ENCODE measurements around the gene CXCL8. TPM values are rescaled to one million over a fixed set of nuclear protein-coding genes. Genes with fewer than 3 reads are reported as not detected.
"Not testable (repeated sequence)": the region's sequence is repeated elsewhere in the genome, so short reads cannot be mapped to it uniquely, and the experiment has no call there.

CXCL8 gene
- 4.5 and 12.3 TPM in 2 replicates for total RNA-seq (2014; rRNA removed; shearing (Covaris generic); ENCODE audit: low replicate concordance)

GRCh38 chr4:73740353-73740778 is at the start of gene CXCL8:
Gene CXCL8, plus strand, starts transcription at chr4:73740569. Its CDS starts 90 bp downstream, at chr4:73740659.
- no peak within 1 kb of the TSS for H3K4me3 ChIP-seq
- peak; percentile 76 for DNase-seq
- no peaks in the 10 kb centered on the region for H3K27me3 ChIP-seq
- no peaks in the 10 kb centered on the region for H3K9me3 ChIP-seq
- H3K36me3 ChIP-seq: no peaks in the 10 kb centered on the region; the same call in 1 of the 2 replicates

- not testable (repeated sequence) for H3K9me3 ChIP-seq, H3K4me3 ChIP-seq, H3K36me3 ChIP-seq, H3K27me3 ChIP-seq, DNase-seq
Observed at GRCh38 chr4:73691201-73691600, 49.2 kb upstream of the CXCL8 start.

- Histone ChIP-seq H3K27me3 (no peaks in the 10 kb centered on the region), H3K9me3 (no peaks in the 10 kb centered on the region), H3K36me3 (no peaks in the 10 kb centered on the region), H3K4me3 (no peak overlapping the region)
- DNase-seq: no peak
Observed at GRCh38 chr4:73691759-73692158, 48.6 kb upstream of the CXCL8 start.

- DNase-seq: no peak
- no peaks in the 10 kb centered on the region for H3K27me3 ChIP-seq
- no peak overlapping the region for H3K4me3 ChIP-seq
- no peaks in the 10 kb centered on the region for H3K9me3 ChIP-seq
- H3K36me3 ChIP-seq: no peaks in the 10 kb centered on the region
Observed at GRCh38 chr4:73692254-73692653, 48.1 kb upstream of the CXCL8 start.

- DNase-seq: no peak
- H3K27me3 ChIP-seq: no peaks in the 10 kb centered on the region
- H3K9me3 ChIP-seq: no peaks in the 10 kb centered on the region
- H3K36me3 ChIP-seq: no peaks in the 10 kb centered on the region
- H3K4me3 ChIP-seq: no peak overlapping the region
Observed at GRCh38 chr4:73692701-73693100, 47.7 kb upstream of the CXCL8 start.

- Histone ChIP-seq H3K36me3 (no peaks in the 10 kb centered on the region), H3K27me3 (no peaks in the 10 kb centered on the region), H3K4me3 (no peak overlapping the region), H3K9me3 (no peaks in the 10 kb centered on the region)
- no peak for DNase-seq
Observed at GRCh38 chr4:73693811-73694210, 46.6 kb upstream of the CXCL8 start.

GRCh38 chr4:73698217-73698616 is 42.2 kb upstream of the CXCL8 start:
- Histone ChIP-seq H3K4me3 (no peak overlapping the region), H3K27me3 (no peaks in the 10 kb centered on the region), H3K36me3 (no peaks in the 10 kb centered on the region), H3K9me3 (no peaks in the 10 kb centered on the region)
- peak; percentile 64 for DNase-seq

GRCh38 chr4:73701116-73701515 is 39.3 kb upstream of the CXCL8 start:
- no peaks in the 10 kb centered on the region for H3K27me3 ChIP-seq
- H3K9me3 ChIP-seq: no peaks in the 10 kb centered on the region
- no peaks in the 10 kb centered on the region for H3K36me3 ChIP-seq
- H3K4me3 ChIP-seq: no peak overlapping the region
- DNase-seq: no peak

- Histone ChIP-seq H3K36me3 (no peaks in the 10 kb centered on the region), H3K4me3 (no peak overlapping the region), H3K9me3 (no peaks in the 10 kb centered on the region), H3K27me3 (no peaks in the 10 kb centered on the region)
- no peak for DNase-seq
Observed at GRCh38 chr4:73702796-73703287, 37.5 kb upstream of the CXCL8 start.

- DNase-seq: no peak
- Histone ChIP-seq H3K27me3 (no peaks in the 10 kb centered on the region), H3K36me3 (no peaks in the 10 kb centered on the region), H3K4me3 (no peak overlapping the region), H3K9me3 (no peaks in the 10 kb centered on the region)
Observed at GRCh38 chr4:73703320-73703719, 37.0 kb upstream of the CXCL8 start.

GRCh38 chr4:73704314-73705055 is 35.9 kb upstream of the CXCL8 start:
- Histone ChIP-seq H3K9me3 (no peaks in the 10 kb centered on the region), H3K27me3 (no peaks in the 10 kb centered on the region), H3K36me3 (no peaks in the 10 kb centered on the region), H3K4me3 (no peak overlapping the region)
- peak; percentile 80 for DNase-seq

GRCh38 chr4:73705056-73705432 is 35.3 kb upstream of the CXCL8 start:
- DNase-seq: no peak
- H3K36me3 ChIP-seq: no peaks in the 10 kb centered on the region
- H3K4me3 ChIP-seq: no peak overlapping the region
- no peaks in the 10 kb centered on the region for H3K9me3 ChIP-seq
- no peaks in the 10 kb centered on the region for H3K27me3 ChIP-seq

GRCh38 chr4:73705721-73706120 is 34.6 kb upstream of the CXCL8 start:
- no peaks in the 10 kb centered on the region for H3K36me3 ChIP-seq
- no peak for DNase-seq
- H3K4me3 ChIP-seq: no peak overlapping the region
- no peaks in the 10 kb centered on the region for H3K9me3 ChIP-seq
- H3K27me3 ChIP-seq: no peaks in the 10 kb centered on the region

- no peaks in the 10 kb centered on the region for H3K36me3 ChIP-seq
- no peak overlapping the region for H3K4me3 ChIP-seq
- no peaks in the 10 kb centered on the region for H3K27me3 ChIP-seq
- no peaks in the 10 kb centered on the region for H3K9me3 ChIP-seq
- no peak for DNase-seq
Observed at GRCh38 chr4:73706811-73707210, 33.6 kb upstream of the CXCL8 start.

GRCh38 chr4:73707269-73707875 is 33.0 kb upstream of the CXCL8 start:
- no peaks in the 10 kb centered on the region for H3K9me3 ChIP-seq
- no peak overlapping the region for H3K4me3 ChIP-seq
- no peaks in the 10 kb centered on the region for H3K36me3 ChIP-seq
- no peak for DNase-seq
- H3K27me3 ChIP-seq: no peaks in the 10 kb centered on the region

- Histone ChIP-seq H3K4me3 (no peak overlapping the region), H3K9me3 (no peaks in the 10 kb centered on the region), H3K36me3 (no peaks in the 10 kb centered on the region), H3K27me3 (no peaks in the 10 kb centered on the region)
- DNase-seq: peak; percentile 92
Observed at GRCh38 chr4:73707918-73708577, 32.3 kb upstream of the CXCL8 start.

- DNase-seq: no peak
- H3K36me3 ChIP-seq: no peaks in the 10 kb centered on the region
- no peaks in the 10 kb centered on the region for H3K9me3 ChIP-seq
- H3K27me3 ChIP-seq: no peaks in the 10 kb centered on the region
- no peak overlapping the region for H3K4me3 ChIP-seq
Observed at GRCh38 chr4:73709451-73710033, 30.8 kb upstream of the CXCL8 start.
